Left cardiac atrium (tissue), 4 donors: Measurements from ENCODE around the gene RNF150. TPM values are rescaled to one million over a fixed set of nuclear protein-coding genes. Genes with fewer than 3 reads are reported as not detected.

ENCODE experiments used
- ATAC-seq, 2 donors: fragments of 200-7000 bp; cut with Tn5 transposase; one replicate each; pipeline ENCODE4 v1.9.1; 2020; ENCODE audit warnings: mild to moderate bottlenecking in 2 of 2, moderate library complexity in 2 of 2
- DNase-seq: peaks from one replicate; pipeline ENCODE4 v3.0.0-alpha.2; 2020
- intact Hi-C, 2 donors: fragments of 100-400 bp; cut with DNase I; formaldehyde crosslinking; loops; one replicate each; pipeline versions ENCODE4 v1.14.1 to v1.15.1; 2022 to 2023
- total RNA-seq, 2 donors: library from RNA; stranded (reverse); fragmentation: NEBNext Ultra II Directional; extraction: Animal tissue kit (Norgen Biotek cat#: 25700); gene quantifications; one replicate each; pipeline ENCODE4 v1.2.1, GENCODE V29; 2021
- donor health status: DM: no; HTN: yes; CAD: no.
- donor health status: DM: no; HTN: yes; CAD: no; lungs with severe emphysema.
- donor health status: DM: yes; HTN: yes; CAD: no.
- donor health status: Dilated cardiomyopathy.

The RNF150 gene
- total RNA-seq, 2 donors from 2014 or later: 38.4 to 40.0 TPM

GRCh38 chr4:141045848-141046247, 87.4 kb downstream of the RNF150 start:
- intact Hi-C loops: no loop called here
- no peak for ATAC-seq

GRCh38 chr4:141041021-141041476, 92.2 kb downstream of the RNF150 start:
- no peak for DNase-seq
- ATAC-seq: no peak
- intact Hi-C loops: no loop called here

More at GRCh38 chr4:141045848-141046247, 87.4 kb downstream of the RNF150 start:
- DNase-seq: no peak

- DNase-seq (no peak), ATAC-seq (no peak)
- intact Hi-C loops: no loop called here
Observed at GRCh38 chr4:141039156-141039555, 94.1 kb downstream of the RNF150 start.

- ATAC-seq (no peak), DNase-seq (no peak)
- intact Hi-C loops: no loop called here
Observed at GRCh38 chr4:141038428-141038827, 94.8 kb downstream of the RNF150 start.

- DNase-seq: no peak
- intact Hi-C loops: no loop called here
- no peak for ATAC-seq
Observed at GRCh38 chr4:141037446-141037845, 95.8 kb downstream of the RNF150 start.

GRCh38 chr4:141036786-141037185, 96.5 kb downstream of the RNF150 start:
- DNase-seq: no peak
- intact Hi-C loops: no loop called here
- no peak for ATAC-seq

- DNase-seq (no peak), ATAC-seq (no peak)
- intact Hi-C loops: no loop called here
Observed at GRCh38 chr4:141035920-141036319, 97.3 kb downstream of the RNF150 start.

- intact Hi-C loops: no loop called here
- no peak for DNase-seq
- peak; percentile 30 to 83 for ATAC-seq
Observed at GRCh38 chr4:141028024-141028529, 105.2 kb downstream of the RNF150 start.

- peak; percentile 63 to 94 for ATAC-seq
- intact Hi-C loops: no loop called here
Observed at GRCh38 chr4:141027421-141027820, 105.8 kb downstream of the RNF150 start.

GRCh38 chr4:141026900-141027299, 106.4 kb downstream of the RNF150 start:
- ATAC-seq (peak in 1 of 2 donors; percentile 14), DNase-seq (no peak)
- intact Hi-C loops: no loop called here

More at GRCh38 chr4:141027421-141027820, 105.8 kb downstream of the RNF150 start:
- no peak for DNase-seq

- DNase-seq (no peak), ATAC-seq (no peak)
- intact Hi-C loops: no loop called here
Observed at GRCh38 chr4:141023051-141023450, 110.2 kb downstream of the RNF150 start.

GRCh38 chr4:141022111-141022695, 111.1 kb downstream of the RNF150 start:
- no peak for DNase-seq
- intact Hi-C loops: no loop called here
- ATAC-seq: no peak

GRCh38 chr4:141021397-141022110, 111.7 kb downstream of the RNF150 start:
- ATAC-seq: peak in 1 of 2 donors; percentile 40
- DNase-seq: no peak
- intact Hi-C loops: no loop called here

GRCh38 chr4:141020801-141021261, 112.4 kb downstream of the RNF150 start:
- ATAC-seq (peak in 1 of 2 donors; percentile 20), DNase-seq (no peak)
- intact Hi-C loops: no loop called here

- intact Hi-C loops: no loop called here
- ATAC-seq: no peak
- DNase-seq: no peak
Observed at GRCh38 chr4:141019768-141020167, 113.5 kb downstream of the RNF150 start.

GRCh38 chr4:141016117-141016798, 117.0 kb downstream of the RNF150 start:
- peak; percentile 21 to 88 for ATAC-seq
- intact Hi-C loops: no loop called here
- DNase-seq: no peak

GRCh38 chr4:141013899-141014298, 119.4 kb downstream of the RNF150 start:
- DNase-seq: no peak
- intact Hi-C loops: no loop called here
- no peak for ATAC-seq

- DNase-seq (no peak), ATAC-seq (peak; percentile 42 to 47)
- intact Hi-C loops: no loop called here
Observed at GRCh38 chr4:141011901-141012315, 121.4 kb downstream of the RNF150 start.

- ATAC-seq (no peak), DNase-seq (no peak)
- intact Hi-C loops: no loop called here
Observed at GRCh38 chr4:141009931-141010330, 123.3 kb downstream of the RNF150 start.

- DNase-seq (no peak), ATAC-seq (no peak)
- intact Hi-C loops: no loop called here
Observed at GRCh38 chr4:141009129-141009528, 124.1 kb downstream of the RNF150 start.
